GM19463 (cell line): ENCODE measurements around the gene CNTLN.
"Not testable (repeated sequence)": the region's sequence is repeated elsewhere in the genome, so short reads cannot be mapped to it uniquely, and the experiment has no call there.

Experiments used
- ATAC-seq: cut with Tn5 transposase; IDR thresholded peaks from one replicate; pipeline ENCODE4 v1.9.1; 2021; ENCODE audit warnings: mild to moderate bottlenecking, moderate library complexity; ENCODE audit not compliant: unreplicated experiment

CNTLN gene

DNA sequence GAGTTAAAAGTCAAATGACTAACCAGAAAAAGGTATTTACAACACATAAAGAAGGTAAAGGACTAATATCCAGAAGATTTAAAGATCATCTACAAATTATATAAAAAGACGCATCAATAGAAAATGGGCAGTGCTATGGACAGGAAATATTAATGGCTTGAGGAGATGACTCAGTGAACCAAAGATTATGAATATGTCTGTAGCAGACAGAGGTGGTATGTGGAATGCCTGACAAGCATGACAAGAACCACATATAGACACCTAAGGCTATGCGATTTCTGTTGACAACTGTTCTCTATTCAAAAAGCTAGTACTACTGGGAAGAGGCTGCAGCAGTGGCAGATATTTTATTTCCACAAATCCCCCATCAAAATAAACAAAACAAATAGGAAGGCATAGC, 267.0 kb downstream of the CNTLN start:
- ATAC-seq: no peak

DNA sequence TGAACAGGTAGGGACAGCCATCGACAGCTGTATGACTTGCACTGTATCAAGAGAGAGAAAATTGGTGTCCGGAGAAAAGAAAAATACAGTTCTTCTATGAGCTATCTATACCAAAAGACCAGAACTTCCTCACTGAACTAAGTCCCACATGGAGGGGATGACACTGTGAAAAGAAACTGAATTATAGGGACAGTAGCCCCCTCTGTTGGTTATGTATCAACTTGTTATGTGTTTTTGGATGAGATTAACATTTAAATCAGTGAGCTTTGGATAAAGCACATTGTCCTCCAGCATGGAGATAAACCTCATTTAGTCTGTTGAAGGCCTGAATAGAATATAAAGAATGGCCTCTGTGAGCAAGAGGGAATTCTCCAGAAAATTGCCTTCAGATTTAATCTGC, 267.5 kb downstream of the CNTLN start:
- no peak for ATAC-seq

DNA sequence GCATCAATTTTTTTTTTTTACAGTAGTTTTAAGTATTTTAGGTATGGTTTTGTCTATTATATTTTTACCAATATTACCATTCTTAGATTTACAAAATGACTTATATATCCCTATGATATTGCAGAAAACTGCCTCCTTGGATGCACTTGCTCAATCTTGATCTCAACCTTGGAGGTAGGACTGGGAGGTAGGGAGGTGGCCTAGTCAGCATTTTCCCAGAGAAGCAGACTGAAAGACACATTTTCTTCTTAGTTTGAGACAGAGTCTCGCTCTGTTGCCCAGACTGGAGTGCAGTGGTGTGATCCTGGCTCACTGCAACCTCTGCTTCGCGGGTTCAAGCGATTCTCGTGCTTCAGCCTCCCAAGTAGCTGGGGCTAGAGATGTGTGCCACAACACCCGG, 268.7 kb downstream of the CNTLN start:
- no peak for ATAC-seq

DNA sequence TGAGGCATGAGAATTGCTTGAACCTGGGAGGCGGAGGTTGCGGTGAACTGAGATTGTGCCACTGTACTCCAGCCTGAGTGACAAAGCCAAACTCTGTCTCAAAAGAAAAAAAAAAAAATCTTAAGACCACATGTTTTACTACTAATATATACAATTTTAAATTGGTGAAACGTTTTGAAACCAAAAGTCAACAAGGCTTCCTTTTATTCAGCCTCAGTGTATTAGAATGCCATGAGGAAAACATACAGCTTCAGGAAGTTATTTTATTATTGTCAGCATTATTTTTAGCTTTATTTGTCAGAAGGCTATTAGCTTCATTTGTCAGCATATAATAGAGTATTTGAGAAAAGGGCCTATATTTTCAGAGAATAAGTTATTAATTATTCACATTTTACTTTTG, 280.1 kb downstream of the CNTLN start:
- no peak for ATAC-seq

DNA sequence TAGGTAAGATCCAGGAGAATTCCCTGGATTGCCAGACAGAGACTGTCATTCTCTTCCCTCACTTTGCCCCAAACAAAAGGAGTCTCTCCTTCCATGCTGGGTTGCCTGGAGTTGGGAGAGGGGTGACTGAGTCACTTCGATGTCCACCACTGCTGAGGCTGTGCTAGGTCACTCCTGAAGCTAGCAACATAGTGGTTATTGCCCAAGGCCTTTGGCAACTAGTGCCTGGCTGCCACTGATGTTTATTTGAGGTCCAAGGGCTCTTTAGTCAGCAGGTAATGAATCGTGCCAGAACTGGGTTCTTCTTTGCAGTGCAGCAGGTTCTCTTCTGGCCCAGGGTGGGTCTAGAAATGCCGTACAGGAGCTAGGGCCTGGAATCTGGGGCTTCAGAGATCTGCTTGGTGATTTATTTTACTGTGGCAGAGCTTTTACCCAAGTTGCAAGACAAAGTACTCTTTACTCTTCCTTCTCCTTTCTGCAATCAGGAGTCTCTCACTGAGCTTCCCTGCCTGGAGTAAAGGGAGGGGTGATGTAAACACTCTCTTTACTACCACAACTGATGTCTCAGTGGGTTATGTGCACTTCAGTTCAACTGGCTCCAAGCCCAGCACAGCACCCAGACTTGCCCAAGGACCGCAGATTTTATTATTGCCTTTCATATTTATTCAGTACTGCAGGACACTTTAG, 288.3 kb downstream of the CNTLN start:
- ATAC-seq: no peak

DNA sequence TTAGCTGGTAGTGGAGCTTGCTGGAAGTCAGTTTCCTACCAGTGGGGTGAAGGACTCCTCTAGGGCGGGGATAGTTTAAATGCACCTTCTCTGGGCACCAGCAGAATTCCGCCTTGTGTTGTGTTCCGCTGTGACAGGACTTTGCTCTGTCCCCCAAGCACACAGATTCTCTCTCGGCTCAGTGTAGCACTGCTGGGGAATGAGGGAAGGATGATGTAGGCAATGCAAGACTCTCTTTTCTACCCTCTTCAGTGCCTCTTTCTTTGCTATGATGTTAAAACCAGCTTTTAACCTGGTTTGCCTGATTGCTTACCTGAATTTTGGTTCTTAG, 288.8 kb downstream of the CNTLN start:
- ATAC-seq: no peak

DNA sequence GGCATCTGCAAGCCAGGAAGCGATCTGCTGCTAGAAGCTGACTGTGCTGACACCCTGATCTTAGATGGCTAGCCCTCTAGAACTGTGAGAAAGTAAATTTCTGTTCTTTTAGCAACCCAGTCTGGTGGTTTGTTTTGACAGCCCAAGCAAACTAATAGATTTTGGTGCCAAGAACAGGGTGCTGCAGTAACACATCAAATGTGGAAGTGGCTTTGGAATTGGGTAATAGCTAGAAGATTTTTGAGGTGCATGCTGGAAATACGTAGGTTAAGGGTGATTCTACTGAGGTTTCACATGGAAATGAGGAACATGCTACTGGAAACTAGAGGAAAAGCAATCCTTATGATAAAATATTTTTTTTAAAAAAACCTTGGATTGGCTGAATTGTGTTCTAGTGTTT, 290.5 kb downstream of the CNTLN start:
- ATAC-seq: no peak

DNA sequence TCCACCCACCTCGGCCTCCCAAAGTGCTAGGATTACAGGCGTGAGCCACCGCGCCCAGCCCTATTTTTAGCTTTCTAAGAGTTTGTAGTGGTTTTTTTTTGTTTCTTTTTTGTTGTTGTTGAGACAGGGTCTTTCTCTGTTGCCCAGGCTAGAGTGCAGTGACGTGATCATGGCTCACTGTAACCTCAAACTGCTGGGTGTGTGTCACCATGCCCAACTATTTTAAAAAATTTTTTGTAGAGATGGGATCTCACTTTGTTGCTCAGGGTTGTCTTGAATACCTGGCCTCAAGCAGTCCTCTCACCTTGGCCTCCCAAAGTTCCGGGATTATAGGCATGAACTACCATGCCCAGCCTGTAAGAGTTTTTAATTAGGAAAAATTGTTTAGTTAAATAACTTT, 298.7 kb downstream of the CNTLN start:
- no peak for ATAC-seq

DNA sequence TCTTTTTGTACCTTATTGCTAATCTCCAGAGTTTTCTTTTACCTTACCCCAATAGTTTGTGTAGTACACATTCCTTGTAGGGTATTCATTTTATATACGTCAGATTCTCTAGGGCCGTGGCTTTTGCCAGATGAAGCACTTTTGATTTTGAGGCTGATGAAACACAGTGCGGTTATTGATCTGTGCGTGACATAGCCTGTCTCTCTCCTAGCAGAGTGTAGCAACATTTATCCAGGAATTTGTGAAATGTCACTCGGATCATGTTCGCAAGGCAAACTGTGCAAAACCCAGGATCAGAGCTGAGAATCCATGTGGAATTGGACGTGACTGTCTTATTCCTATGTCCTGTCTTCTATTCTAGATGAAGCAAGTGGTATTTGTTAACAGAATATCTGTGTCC, 302.0 kb downstream of the CNTLN start:
- no peak for ATAC-seq

DNA sequence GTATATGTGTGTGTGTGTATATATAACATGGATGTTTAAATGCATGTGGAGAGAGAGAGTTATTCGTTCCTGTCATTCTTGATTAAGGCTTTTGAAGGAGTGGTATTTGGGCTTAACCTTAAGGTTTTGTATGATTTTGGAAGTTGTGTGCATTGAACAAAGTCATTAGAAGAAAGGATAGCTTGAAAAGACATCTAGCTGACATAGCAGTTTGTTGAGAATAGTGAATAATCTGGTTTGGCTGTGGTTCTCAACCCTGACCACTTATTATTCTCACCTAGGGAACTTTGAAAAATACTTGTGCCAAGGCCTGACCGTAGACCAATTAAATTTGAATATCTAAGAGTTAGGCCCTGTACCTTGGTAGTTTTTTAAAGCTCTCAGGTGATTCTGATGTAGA, 303.0 kb downstream of the CNTLN start:
- no peak for ATAC-seq

DNA sequence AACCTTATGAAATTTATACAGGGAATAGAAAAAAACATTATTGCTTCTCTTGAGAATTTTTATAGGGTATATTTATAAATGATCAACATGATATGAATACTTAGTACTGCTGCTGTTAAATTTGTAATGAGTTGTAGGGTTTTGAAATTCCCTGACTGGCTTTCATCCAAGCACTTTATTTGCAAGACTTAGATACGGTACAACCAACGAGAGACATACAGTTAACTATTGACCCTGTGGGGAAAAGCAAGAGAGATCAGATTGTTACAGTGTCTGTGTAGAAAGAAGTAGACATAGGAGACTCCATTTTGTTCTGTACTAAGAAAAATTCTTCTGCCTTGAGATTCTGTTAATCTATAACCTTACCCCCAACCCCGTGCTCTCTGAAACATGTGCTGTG, 310.3 kb downstream of the CNTLN start:
- ATAC-seq: not testable (repeated sequence)

DNA sequence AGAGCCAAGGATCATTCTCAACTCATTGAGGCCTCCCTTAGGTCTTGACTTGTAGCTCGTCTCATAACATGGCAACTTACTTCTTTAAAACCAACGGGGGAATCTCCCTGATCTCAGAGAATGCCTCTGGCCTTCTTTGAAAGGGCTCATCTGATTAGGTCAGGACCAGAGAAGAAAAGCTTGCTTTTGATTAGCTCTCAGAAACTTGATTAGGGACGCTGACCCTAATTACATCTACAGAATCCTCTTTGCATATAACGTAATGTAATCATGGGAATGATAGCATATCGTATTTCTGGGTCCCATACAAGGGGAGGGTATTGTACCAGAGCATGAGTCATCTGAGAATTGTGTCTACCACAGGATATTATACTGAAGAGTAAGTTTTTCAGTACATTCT, 318.9 kb downstream of the CNTLN start:
- no peak for ATAC-seq

DNA sequence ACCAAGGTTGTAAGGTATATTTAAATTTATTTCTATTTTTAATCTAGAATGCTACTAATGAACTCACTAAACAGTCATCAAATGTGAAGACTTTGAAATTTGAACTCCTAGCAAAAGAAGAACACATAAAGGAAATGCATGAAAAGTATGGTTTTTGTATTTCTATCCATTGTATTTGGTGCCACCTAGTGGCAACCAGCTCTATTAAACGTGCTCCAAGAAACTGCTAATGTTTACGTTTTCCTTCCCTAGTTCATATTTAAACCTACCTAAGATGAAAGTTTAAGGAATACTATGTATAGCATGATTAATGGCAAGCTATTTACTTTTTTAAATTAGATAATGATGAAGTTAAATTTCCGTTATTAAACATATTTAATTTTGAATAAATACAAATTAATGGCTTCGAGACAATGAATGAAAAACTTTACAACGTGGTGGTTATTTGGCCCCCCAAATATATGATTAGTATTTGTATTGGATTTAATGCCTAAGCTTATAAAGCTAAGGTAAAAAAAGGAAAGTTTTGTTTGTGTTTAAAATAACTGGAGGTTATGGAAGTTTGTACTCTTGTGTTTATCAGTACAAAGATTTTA, 328.1 kb downstream of the CNTLN start:
- ATAC-seq: peak; percentile 62

DNA sequence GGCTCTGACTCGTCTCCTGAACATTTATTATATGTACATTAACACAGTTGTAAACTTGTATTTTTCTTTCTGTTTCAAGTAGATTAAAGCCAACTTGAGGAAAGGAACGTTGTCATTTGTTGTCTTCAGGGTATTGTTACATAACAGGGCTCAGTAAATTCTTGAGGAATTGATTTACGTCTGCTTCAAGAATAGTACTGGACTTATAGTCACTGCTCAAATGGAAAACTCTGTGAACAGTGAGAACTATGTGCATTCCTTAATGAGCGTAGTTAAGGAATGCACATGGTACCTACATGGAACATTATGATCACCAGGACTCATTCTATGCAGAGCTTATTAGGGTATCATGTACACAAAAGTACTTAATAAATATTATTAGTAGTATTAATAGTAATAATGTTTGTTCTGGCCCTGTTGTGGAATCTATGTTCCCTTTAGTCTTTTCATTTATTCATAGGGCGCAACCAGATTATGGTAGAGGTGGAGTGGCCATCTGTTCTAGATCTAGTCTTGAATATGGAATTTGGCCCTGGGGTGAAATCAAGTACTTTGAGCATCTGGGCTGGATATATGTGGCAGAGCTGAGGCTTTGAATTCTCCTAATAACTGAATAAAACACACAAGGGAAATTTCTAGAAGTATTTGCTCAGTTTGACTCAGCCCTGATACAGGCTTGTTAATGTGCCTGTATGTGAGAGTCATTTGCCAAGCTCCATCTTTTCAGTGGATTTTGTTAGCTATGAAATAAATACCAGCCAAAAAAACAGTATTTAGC, 335.4 kb downstream of the CNTLN start:
- no peak for ATAC-seq

DNA sequence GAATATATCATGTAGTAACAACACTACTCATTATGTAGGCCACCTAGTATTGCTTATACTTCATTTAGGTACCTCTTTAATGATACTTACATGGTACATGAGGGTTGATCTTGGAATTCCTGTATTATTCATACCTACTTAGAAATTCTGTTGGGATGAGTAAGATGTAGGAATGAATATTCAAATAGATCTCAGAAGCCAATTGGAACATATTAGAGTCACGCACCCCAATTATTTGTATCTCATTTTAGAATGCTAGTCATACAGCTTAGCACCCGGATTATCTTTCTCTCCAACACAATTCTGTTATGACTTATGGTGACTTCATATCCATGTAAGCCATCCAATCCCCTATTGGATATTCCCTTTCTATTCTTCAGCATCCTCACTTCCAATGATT, 337.3 kb downstream of the CNTLN start:
- no peak for ATAC-seq

DNA sequence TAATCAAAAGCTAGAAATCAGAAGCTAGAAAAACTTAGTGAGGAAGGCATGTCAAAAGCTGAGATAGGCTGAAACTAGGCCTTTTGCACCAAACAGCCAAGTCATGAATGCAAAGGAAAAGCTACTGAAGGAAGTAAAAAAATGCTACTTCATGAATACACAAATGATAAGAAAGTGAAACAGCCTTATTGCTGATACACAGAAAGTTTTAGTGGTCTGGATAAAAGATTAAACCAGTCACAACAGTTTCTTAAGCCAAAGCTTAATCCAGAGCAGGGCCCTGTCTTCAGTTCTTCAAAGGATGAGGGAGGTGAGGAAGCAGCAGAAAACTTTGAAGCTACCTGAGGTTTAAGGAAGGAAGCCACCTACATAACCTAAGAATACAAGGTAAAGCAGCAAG, 341.6 kb downstream of the CNTLN start:
- ATAC-seq: peak; percentile 78

DNA sequence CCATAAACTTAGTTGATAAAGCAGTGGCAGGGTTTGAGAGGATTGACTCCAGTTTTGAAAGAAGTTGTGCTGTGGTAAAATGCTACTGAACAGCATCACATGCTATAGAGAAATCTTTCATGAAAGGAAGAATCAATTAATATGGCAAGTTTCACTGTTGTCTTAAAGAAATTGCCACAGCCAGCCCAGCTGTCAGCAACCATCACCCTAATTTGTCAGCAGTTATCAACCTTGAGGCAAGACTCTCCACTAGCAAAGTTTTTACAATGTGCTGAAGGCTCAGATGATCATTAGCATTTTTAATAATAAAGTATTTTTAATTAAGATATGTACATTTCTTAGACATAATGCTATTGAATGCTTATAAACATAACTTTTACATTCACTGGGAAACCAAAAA, 343.0 kb downstream of the CNTLN start:
- no peak for ATAC-seq

DNA sequence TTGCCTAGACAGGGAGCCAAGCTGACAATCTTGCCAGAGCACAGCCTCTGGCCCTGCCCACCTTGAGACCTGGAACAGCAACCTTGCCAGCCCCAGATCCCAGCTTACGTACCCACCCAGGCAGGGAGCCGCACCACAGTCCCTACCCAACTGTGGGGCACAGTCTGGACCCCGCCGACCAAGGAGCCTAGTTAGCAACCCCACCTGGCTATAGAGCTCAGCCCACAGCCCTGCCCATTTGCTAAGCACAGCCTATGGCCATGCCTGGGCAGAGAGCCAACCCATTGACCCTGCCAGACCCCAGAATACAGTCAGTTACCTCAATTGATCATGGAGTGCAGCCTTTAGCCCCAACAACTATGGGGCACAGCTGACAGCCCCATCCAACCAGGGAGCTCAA, 346.1 kb downstream of the CNTLN start:
- ATAC-seq: no peak

DNA sequence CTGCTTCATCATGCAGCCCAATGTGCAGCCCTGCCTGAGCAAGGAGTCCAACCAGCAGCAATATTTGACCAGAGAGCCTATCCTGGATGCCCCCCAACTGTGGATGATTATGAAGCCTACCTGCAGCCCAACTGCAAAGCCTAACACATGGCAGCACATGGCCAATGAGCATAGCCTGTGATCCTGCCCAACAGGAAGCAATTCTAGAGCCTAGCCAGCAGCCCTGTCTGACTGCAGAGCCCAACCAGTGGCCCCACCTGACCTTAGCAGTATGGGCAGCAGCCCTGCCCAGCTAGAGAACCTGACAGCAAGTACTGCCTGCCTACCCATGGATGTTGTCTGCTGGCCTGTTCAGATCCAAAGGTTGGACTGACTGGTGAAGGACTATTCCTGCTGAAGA, 346.7 kb downstream of the CNTLN start:
- ATAC-seq: no peak

DNA sequence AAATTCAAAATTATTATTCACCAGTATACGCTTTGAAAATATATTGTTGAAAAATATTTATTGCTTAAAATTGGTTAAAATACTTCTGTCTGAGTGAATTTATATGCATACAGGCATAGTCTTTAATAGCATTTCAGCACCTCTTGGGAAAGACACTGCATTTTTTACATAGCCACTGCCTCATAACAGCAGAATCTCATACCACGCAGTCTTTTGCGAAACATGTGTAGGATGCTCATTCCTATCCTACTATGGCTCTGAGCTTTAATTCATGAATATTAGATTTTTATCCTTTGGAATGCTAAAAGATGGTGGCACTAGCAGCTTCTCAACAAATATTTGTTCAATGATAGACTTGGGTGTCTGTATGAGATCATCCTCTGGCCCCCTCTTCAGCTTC, 350.1 kb downstream of the CNTLN start:
- no peak for ATAC-seq

DNA sequence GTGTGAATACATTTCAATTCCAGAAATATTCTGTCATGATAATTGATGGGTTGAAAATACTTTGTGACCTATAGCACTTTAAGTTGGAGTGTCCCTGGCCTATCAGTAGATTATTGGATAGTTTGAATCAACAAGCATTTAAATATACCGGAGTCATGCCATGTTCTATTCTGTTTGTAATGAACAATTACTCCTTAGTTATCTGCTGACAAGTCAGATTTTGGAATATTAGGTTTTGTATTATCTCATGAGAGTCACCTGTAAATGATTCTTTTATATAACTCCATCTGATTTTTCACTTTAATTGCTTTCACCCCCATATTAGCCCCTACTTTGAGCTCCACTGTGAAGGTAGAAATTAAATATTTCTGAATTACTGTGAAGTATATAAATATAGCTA, 351.6 kb downstream of the CNTLN start:
- no peak for ATAC-seq

DNA sequence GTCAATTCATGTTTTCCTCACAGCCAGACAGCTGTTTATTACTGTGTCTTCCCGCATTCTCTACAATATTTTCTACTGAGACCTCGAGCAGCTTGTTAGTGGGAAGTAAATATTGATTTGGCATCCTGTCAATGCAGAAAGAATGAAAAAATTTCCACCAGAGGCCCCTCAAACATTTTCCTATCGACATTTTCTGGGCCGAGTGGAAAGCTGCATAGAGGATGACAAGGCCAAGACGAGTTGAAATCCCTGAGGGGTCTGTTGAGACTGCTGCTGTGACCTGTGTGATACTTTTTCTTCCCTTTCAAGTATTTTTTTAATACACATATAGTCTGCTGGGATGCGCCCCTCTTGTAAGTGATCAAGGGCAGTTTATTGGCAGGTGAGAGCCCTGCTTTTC, 352.6 kb downstream of the CNTLN start:
- no peak for ATAC-seq

DNA sequence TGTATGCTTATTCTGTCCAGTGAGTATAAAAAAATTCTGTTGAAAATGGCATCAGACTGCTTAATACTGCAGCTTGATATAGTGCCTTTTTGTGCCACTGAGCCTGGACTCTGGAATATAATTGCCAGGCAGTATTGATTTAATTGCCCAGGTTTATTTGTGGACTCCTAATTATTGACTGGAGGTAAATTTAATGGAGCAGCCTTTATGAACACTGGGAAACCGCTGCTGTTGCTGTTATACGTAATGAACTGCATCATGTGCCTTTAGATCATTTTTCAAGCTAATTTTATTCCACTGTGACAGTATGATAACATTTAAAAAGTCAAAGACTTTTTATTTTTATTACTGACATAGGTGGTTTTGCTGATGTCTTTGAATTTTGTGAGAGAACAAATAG, 353.8 kb downstream of the CNTLN start:
- ATAC-seq: no peak
